ENCODE measurements around the gene NECAB2. TPM values are rescaled to one million over a fixed set of nuclear protein-coding genes. Genes with fewer than 3 reads are reported as not detected.

Gene NECAB2
- total RNA-seq, 2 donors from 2014 or later = 2.8 TPM; not detected in 1

DNA sequence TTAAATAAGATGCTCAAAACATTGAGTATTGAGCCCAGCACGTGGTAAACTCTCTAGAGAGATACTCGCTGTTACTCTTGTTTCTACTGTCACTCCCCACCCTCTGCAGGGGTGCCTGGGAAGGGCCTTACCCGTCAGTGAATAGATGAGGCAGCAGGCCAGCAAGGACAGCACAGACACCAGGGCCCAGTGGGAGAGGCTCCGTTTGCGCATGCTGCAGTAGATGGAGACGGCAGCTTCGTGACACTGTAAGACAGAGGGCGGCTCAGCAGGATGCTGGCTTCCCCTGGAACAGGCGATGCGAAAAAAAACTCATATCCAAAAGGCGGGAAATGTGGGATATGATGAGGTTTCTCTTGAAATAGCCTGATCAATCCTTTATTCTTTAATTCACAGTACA is 54.6 kb downstream of the NECAB2 start:
- TF ChIP-seq POLR2A (IDR thresholded peaks at IDR 0.05) (no peak), POLR2AphosphoS5 (IDR thresholded peaks at IDR 0.05) (no peak)
- TF ChIP-seq, protein P1, sequence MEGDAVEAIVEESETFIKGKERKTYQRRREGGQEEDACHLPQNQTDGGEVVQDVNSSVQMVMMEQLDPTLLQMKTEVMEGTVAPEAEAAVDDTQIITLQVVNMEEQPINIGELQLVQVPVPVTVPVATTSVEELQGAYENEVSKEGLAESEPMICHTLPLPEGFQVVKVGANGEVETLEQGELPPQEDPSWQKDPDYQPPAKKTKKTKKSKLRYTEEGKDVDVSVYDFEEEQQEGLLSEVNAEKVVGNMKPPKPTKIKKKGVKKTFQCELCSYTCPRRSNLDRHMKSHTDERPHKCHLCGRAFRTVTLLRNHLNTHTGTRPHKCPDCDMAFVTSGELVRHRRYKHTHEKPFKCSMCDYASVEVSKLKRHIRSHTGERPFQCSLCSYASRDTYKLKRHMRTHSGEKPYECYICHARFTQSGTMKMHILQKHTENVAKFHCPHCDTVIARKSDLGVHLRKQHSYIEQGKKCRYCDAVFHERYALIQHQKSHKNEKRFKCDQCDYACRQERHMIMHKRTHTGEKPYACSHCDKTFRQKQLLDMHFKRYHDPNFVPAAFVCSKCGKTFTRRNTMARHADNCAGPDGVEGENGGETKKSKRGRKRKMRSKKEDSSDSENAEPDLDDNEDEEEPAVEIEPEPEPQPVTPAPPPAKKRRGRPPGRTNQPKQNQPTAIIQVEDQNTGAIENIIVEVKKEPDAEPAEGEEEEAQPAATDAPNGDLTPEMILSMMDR (IDR thresholded peaks at IDR 0.05) = no peak
- 75% methylated on average over 11 of the region's 11 CpGs for WGBS
- DNase-seq (ENCODE audit: low spot score) = no peak
- H3K27ac ChIP-seq = no peak overlapping the region
- H3K4me1 ChIP-seq (replicated peaks) = no peaks in the 10 kb centered on the region
- no peak overlapping the region for H3K4me3 ChIP-seq
- no peaks in the 10 kb centered on the region for H3K36me3 ChIP-seq
- no peaks in the 10 kb centered on the region for H3K9me3 ChIP-seq
- intact Hi-C loops (cut with DNase I) = no loop called here
- H3K27me3 ChIP-seq (replicated peaks; ENCODE audit: insufficient read depth) = no peaks in the 10 kb centered on the region

DNA sequence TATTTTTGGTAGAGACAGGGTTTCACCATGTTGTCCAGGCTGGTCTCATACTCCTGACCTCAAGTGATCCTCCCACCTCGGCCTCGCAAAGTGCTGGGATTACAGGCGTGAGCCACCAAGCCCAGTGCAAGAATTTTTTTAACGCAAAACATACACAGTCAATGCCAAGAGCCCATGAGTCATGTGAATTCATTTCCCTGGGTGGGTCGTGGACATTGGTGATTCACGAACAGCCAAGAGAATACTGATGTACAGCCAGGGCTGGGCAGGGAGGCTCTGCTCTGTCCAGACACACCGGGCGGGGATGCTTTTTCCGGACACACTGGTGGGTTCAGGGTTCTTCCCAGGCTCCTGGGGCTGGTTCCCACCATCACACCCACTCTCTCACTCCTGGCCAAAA is 56.8 kb downstream of the NECAB2 start:
- Histone ChIP-seq H3K4me3 (no peak overlapping the region), H3K36me3 (no peaks in the 10 kb centered on the region), H3K9me3 (no peaks in the 10 kb centered on the region), H3K27ac (no peak overlapping the region), H3K4me1 (replicated peaks) (no peaks in the 10 kb centered on the region), H3K27me3 (replicated peaks; ENCODE audit: insufficient read depth) (no peaks in the 10 kb centered on the region)
- intact Hi-C loops (cut with DNase I) = no loop called here
- WGBS = 63% methylated on average over 9 of the region's 9 CpGs
- no peak for DNase-seq (ENCODE audit: low spot score)
- TF ChIP-seq, protein P1 (IDR thresholded peaks at IDR 0.05) = no peak
- TF ChIP-seq POLR2AphosphoS5 (IDR thresholded peaks at IDR 0.05) = no peak
- TF ChIP-seq POLR2A (IDR thresholded peaks at IDR 0.05) = no peak

GRCh38 chr16:84026606-84027005 is 58.6 kb downstream of the NECAB2 start:
- H3K36me3 ChIP-seq = no peaks in the 10 kb centered on the region
- no peak for DNase-seq (ENCODE audit: low spot score)
- 77% methylated on average over 10 of the region's 10 CpGs for WGBS
- TF ChIP-seq POLR2AphosphoS5 (IDR thresholded peaks at IDR 0.05) = no peak
- TF ChIP-seq, protein P1 (IDR thresholded peaks at IDR 0.05) = no peak
- no peak for TF ChIP-seq POLR2A (IDR thresholded peaks at IDR 0.05)
- no peaks in the 10 kb centered on the region for H3K9me3 ChIP-seq
- no peak overlapping the region for H3K27ac ChIP-seq
- H3K4me3 ChIP-seq = no peak overlapping the region
- intact Hi-C loops (cut with DNase I) = no loop called here
- H3K27me3 ChIP-seq (replicated peaks; ENCODE audit: insufficient read depth) = no peaks in the 10 kb centered on the region
- H3K4me1 ChIP-seq (replicated peaks) = no peaks in the 10 kb centered on the region

- H3K4me1 ChIP-seq (replicated peaks) = no peaks in the 10 kb centered on the region
- H3K36me3 ChIP-seq = no peaks in the 10 kb centered on the region
- H3K4me3 ChIP-seq = no peak overlapping the region
- no peak for DNase-seq (ENCODE audit: low spot score)
- intact Hi-C loops (cut with DNase I) = no loop called here
- no peaks in the 10 kb centered on the region for H3K9me3 ChIP-seq
- 75% methylated on average over 15 of the region's 15 CpGs for WGBS
- TF ChIP-seq POLR2AphosphoS5 (IDR thresholded peaks at IDR 0.05) (no peak), POLR2A (IDR thresholded peaks at IDR 0.05) (no peak)
- TF ChIP-seq, protein P1 (IDR thresholded peaks at IDR 0.05) = no peak
- H3K27ac ChIP-seq = no peak overlapping the region
- H3K27me3 ChIP-seq (replicated peaks; ENCODE audit: insufficient read depth) = no peaks in the 10 kb centered on the region
Observed at GRCh38 chr16:84027625-84028024, 59.6 kb downstream of the NECAB2 start.

GRCh38 chr16:84029297-84030047 is 61.4 kb downstream of the NECAB2 start:
- H3K4me3 ChIP-seq = no peak overlapping the region
- 79% methylated on average over 14 of the region's 14 CpGs for WGBS

More at GRCh38 chr16:84029297-84030047, 61.4 kb downstream of the NECAB2 start:
- DNase-seq (ENCODE audit: low spot score) = no peak
- TF ChIP-seq, protein P1 (IDR thresholded peaks at IDR 0.05) = no peak
- TF ChIP-seq POLR2A (IDR thresholded peaks at IDR 0.05) (no peak), POLR2AphosphoS5 (IDR thresholded peaks at IDR 0.05) (no peak)
- Histone ChIP-seq H3K4me1 (replicated peaks) (no peaks in the 10 kb centered on the region), H3K9me3 (no peaks in the 10 kb centered on the region), H3K27ac (no peak overlapping the region), H3K27me3 (replicated peaks; ENCODE audit: insufficient read depth) (no peaks in the 10 kb centered on the region), H3K36me3 (no peaks in the 10 kb centered on the region)
- intact Hi-C loops (cut with DNase I) = no loop called here

Measured in prostate gland (tissue), 2 donors.